ENCODE results near the gene ALDH3B1.
A peak's percentile ranks its signal among the peaks of the same experiment; 100 is the strongest.
"Not testable (repeated sequence)": the region's sequence is repeated elsewhere in the genome, so short reads cannot be mapped to it uniquely, and the experiment has no call there.

ALDH3B1 gene, protein sequence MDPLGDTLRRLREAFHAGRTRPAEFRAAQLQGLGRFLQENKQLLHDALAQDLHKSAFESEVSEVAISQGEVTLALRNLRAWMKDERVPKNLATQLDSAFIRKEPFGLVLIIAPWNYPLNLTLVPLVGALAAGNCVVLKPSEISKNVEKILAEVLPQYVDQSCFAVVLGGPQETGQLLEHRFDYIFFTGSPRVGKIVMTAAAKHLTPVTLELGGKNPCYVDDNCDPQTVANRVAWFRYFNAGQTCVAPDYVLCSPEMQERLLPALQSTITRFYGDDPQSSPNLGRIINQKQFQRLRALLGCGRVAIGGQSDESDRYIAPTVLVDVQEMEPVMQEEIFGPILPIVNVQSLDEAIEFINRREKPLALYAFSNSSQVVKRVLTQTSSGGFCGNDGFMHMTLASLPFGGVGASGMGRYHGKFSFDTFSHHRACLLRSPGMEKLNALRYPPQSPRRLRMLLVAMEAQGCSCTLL

DNA sequence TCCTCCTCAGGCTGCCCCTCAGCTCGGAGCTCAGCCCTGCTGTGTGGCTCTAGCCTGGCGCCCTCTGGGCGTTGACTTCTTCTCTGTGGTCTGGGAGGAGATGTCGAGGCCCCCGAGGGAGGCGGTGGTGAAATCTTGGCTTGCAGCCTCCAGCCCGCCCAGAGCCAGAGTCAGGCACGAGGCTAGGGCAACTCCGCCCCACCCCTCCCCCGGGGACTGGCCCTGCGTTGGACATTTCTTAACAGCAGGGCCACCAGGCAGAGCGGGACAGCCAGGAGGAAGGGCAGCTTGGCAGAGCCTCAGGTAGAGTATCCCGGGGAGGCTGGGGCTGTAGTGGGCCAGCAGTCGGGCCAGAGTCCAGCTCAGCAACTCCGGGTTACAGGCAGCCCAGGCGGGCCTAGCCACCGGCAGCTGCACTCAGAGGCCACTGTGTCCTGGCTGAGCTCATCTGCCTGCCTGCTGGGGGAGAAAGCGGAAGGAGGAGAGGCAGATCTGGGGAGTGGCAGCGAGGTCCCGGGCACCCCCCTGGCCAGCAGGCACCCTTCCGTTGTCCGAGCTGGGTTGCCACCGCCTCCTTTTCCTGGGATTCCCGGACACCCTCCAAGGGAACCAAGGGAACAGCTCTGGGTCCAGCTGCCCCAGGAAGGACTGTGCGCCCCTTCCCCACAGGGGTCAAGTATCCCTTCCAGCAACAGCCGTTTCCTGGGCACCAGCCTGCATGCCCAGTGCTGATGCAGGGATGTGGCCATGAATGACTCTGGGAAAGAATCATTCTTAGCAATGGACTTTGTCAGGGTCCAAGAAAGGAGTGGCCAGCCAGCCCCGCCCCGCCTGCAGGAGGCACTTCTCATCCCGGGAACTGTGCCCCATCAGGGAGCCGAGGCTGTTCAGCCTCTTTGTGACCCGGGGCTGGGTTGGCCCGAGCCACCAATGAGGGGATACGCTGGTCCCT, at the start of gene ALDH3B1:
Gene ALDH3B1 (plus strand): TSS at position 238 of the 952 bp plus-strand sequence. CDS start 4,971 bp downstream, outside the sequence.
- FAIRE-seq, result no peak

DNA sequence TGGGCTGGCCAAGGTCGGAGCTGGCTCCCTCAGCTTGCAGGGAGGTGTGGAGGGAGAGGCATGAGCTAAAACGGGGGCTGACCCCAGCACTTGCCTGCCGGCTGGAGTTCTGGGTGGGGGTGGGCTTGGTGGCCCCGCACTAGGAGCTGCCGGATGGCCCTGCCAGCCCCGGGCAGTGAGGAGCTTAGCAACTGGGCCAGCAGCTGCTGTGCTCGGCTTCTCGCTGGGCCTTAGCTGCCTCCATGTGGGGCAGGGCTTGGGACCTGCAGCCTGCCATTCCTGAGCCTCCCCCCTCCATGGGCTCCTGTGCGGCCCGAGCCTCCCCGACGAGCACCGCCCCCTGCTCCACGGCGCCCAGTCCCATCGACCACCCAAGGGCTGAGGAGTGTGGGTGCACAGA, 46.9 kb upstream of the ALDH3B1 start:
- FAIRE-seq, result not testable (repeated sequence)

GRCh38 chr11:67963879-67964278, 46.2 kb upstream of the ALDH3B1 start:
- FAIRE-seq, result not testable (repeated sequence)

- not testable (repeated sequence) for FAIRE-seq
Measured at GRCh38 chr11:67964746-67965145, 45.4 kb upstream of the ALDH3B1 start.

DNA sequence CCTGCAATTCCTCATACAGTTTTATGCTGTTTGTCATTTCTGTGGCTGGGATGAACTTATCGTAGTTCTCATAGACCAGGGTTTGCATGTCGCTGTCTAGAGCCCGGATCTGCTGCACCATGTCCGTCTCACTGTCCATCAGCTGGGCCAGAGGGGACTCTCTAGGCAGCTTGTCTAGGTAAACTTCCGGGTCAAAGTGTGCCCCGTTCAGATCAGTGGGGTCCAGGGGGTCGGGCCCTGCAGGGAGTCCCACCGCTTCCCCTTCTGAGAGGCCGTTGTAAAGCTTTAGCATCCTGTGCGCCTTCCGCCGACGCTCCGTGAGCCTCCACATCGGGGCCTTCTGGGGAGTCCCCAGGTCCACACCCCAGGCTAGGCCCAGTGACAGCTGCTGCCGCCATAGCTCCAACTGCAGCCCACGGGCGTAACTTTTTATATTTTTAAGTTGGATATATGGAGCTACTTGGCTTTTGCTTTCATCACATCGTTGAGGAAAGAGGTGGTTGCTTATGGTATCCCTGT, 44.2 kb upstream of the ALDH3B1 start:
- FAIRE-seq, result not testable (repeated sequence)

DNA sequence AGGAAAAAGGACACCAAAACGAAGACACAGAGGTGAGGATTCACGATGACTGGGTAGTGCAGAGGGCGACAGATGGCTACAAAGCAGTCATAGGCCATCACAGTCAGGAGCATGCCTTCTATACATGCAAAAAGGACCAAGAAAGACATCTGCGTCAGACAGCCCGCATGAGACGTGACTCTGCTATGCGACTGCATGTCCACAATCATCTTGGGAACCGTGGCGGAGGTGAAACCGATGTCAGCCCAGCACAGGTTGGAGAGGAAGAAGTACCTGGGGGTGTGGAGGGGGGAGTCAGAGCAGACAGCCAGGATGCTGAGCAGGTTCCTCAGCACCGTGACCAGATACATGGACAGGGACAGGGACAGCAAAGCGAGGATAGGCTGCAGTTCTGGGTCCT, 35.4 kb upstream of the ALDH3B1 start:
- FAIRE-seq, result not testable (repeated sequence)

GRCh38 chr11:67978766-67979418, 31.2 kb upstream of the ALDH3B1 start:
- not testable (repeated sequence) for FAIRE-seq

- not testable (repeated sequence) for FAIRE-seq
Measured at GRCh38 chr11:67981226-67981625, 28.9 kb upstream of the ALDH3B1 start.

DNA sequence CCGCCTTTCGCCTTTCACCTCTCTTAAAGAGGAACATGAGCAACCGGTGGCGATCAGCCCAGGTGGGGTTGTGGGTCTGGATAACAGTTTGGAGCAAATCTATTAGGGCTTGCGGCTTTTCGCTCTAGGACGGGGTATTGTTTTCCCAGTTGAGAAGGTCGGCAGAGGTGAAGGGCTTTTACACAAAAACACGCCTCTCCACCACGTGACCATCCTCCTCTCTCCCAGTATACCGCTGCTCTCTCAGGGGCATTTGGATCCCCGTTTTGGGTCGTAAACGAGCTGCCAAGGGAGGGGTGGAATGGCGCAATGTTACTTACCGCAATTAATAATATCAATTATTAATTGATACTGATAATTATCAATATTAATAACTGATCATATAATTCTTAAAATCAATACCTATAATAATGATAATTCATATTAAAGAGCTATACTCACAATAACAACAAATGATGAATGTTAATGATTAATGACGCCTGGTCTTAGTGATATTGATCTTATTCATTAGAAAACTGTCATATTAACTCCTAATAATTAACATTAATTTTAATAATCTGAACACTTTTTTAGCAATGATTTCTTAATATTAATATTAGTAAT, 27.8 kb upstream of the ALDH3B1 start:
- not testable (repeated sequence) for FAIRE-seq

GRCh38 chr11:67983951-67984350, 26.2 kb upstream of the ALDH3B1 start:
- FAIRE-seq, result no peak

- FAIRE-seq, result peak; percentile 92
Measured at GRCh38 chr11:67985302-67985701, 24.8 kb upstream of the ALDH3B1 start.

GRCh38 chr11:67990546-67991346, 19.4 kb upstream of the ALDH3B1 start:
- not testable (repeated sequence) for FAIRE-seq

- FAIRE-seq, result not testable (repeated sequence)
Measured at GRCh38 chr11:67991347-67992121, 18.6 kb upstream of the ALDH3B1 start.

DNA sequence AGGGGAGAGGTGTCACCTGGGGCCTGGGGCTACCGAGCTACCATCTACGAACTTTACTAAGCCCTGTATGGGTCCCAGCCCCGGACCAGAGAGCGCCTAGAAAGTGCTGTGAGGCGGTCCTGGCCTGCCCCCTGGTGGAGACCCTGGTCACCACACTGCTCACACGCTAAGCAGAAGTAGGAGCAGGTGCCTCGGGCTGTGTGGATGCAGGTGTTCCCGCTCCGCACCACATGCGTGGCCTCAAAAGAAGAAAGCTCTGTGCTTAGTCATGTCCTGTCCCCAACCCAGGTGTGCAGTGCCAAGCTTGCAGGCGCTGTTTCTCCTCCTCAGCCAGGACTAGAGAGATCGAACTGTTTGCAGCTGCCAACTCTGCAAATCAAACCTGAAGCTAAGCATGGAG, 16.3 kb upstream of the ALDH3B1 start:
- not testable (repeated sequence) for FAIRE-seq

GRCh38 chr11:67994387-67994786, 15.7 kb upstream of the ALDH3B1 start:
- FAIRE-seq, result not testable (repeated sequence)

DNA sequence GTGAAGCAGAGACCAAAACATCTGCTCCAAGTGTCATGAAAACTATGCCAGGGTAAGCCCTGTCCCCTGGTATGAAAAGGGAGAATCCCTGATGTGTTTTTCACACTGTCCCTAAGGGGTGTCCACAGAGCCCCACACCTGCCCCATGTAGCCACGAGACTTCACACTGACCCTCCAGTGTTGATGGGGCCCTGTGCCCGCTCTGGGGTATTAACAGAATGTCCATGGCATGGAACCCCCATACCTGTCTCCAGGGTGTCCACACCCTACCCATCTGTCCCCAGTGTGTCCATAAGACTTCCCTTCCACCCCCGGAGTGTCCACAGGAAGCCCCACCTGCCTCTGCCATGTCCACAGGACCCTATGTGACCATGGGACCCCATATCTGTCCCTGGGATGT, 15.0 kb upstream of the ALDH3B1 start:
- FAIRE-seq, result not testable (repeated sequence)

GRCh38 chr11:67995579-67995978, 14.5 kb upstream of the ALDH3B1 start:
- FAIRE-seq, result not testable (repeated sequence)

DNA sequence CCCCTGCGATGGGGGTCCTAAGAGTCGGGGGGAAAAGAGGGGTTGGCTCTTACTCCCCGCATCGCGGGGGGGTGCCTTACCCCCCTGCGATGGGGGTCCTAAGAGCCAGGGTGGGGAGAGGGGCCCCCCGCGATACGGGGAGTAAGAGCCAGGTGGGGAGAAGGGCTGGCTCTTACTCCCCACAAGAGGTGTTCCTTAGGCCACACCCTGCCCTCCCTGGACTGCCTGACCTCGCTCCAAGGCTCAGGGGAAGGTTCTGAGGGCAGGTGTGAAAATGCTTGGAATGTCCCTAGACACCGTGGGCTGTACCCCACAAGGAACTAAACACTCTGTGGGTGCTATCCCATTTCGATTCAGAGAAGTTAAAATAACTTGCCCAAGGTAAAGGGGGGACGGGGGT, 14.1 kb upstream of the ALDH3B1 start:
- FAIRE-seq, result no peak

DNA sequence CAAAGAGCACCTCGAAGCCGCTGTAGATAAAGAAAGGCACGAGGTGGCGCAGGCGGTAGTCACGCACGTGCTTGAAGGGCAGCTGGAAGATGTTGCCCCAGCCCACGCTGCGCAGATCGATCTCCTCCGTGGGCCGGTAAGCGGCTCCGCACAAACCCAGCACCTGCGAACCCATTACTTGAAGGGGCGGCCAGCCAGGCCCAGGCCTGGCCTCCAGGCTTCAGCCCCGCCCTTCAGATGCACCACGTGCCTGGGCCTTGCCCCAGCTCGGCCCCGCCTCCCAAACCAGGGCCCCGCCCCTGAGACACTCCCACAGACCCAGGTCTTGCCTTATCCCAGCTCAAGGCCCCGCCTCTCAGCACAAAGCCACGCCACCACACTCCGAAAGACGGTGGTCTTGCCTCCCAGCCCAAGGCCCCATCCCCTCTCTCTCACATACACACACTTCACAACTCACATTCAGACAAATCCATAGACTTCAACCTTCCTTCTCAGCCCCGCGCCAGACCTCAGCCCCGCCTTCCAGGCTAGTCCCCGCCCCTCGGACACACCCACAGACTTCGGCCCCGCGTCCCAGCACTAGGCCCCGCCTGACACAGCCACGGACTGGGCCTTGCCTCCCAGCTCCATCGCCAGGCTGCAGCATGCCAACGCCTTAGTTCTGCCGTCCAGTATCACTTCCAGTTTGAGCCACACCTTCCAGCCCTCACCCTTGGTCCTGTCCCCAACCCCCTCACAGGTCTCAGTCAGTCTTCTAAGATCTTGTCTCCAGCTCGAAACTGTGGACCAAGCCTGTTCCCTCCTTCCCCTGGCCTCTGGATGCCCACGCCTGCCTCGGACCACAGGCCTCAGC, 13.3 kb upstream of the ALDH3B1 start:
- no peak for FAIRE-seq

Data from G401.6 (cell line).